Neural crest cell (in vitro differentiated cells): ENCODE results near the gene KHSRP. TPM values are rescaled to one million over a fixed set of nuclear protein-coding genes. Genes with fewer than 3 reads are reported as not detected.

Source experiments
- DNase-seq: peaks from one replicate; pipeline ENCODE4 v3.0.0; 2021; ENCODE audit warnings: low read depth, mixed read lengths, low spot score
- H3K27ac Mint-ChIP-seq: one replicate; pipeline ENCODE4 v1.8.0; 2021; ENCODE audit warnings: mild to moderate bottlenecking, mixed read lengths; ENCODE audit not compliant: unreplicated experiment
- H3K27me3 Mint-ChIP-seq: 2 replicates; pipeline ENCODE4 v1.8.0; 2021; ENCODE audit warnings: low read depth, mild to moderate bottlenecking, mixed read lengths
- H3K36me3 Mint-ChIP-seq: 2 replicates; pipeline ENCODE4 v1.8.0; 2021; ENCODE audit warnings: low read depth, mild to moderate bottlenecking, mixed read lengths
- H3K4me1 Mint-ChIP-seq: 2 replicates; pipeline ENCODE4 v1.8.0; 2021; ENCODE audit warnings: mixed read lengths
- H3K4me3 Mint-ChIP-seq: one replicate; pipeline ENCODE4 v1.8.0; 2021; ENCODE audit warnings: mild to moderate bottlenecking, mixed read lengths
- H3K9me3 Mint-ChIP-seq: 2 replicates; pipeline ENCODE4 v1.8.0; 2021; ENCODE audit warnings: mixed read lengths
- CTCF ChIP-seq: fragments of 200-600 bp; sonication (generic); conservative IDR thresholded peaks from 2 replicates; pipeline ENCODE4 v1.5.0; 2021; ENCODE audit warnings: antibody characterized with exemption, mild to moderate bottlenecking
- total RNA-seq: library from RNA; stranded (reverse); gene quantifications from 2 replicates; pipeline ENCODE4 v1.2.1, GENCODE V29; 2021

Gene KHSRP
- total RNA-seq, 1 donor from 2014 or later = 678 TPM

- Mint-ChIP-seq H3K36me3 (peaks cover 2% of the 10 kb centered on the region), H3K4me3 (no peak overlapping the region)
Observed at GRCh38 chr19:6427131-6427530, 2.5 kb upstream of the KHSRP start.

GRCh38 chr19:6425732-6426620 lies 1.4 kb upstream of the KHSRP start:
- H3K4me1 Mint-ChIP-seq = peaks cover 29% of the 10 kb centered on the region
- H3K36me3 Mint-ChIP-seq = peaks cover 3% of the 10 kb centered on the region

More at GRCh38 chr19:6427131-6427530, 2.5 kb upstream of the KHSRP start:
- DNase-seq = no peak
- Mint-ChIP-seq H3K27me3 (peaks cover 24% of the 10 kb centered on the region), H3K9me3 (peaks cover 2% of the 10 kb centered on the region), H3K4me1 (peaks cover 24% of the 10 kb centered on the region), H3K27ac (no peak overlapping the region)
- no peak for TF ChIP-seq CTCF

GRCh38 chr19:6424939-6425731 lies 524 bp upstream of the KHSRP start:
- DNase-seq = peak; percentile 96
- Mint-ChIP-seq H3K9me3 (peaks cover 2% of the 10 kb centered on the region), H3K4me1 (peaks cover 34% of the 10 kb centered on the region), H3K36me3 (peaks cover 7% of the 10 kb centered on the region), H3K4me3 (peak overlapping the region; percentile 94), H3K27me3 (peaks cover 14% of the 10 kb centered on the region), H3K27ac (no peak overlapping the region)
- TF ChIP-seq CTCF = no peak

More at GRCh38 chr19:6425732-6426620, 1.4 kb upstream of the KHSRP start:
- Mint-ChIP-seq H3K27me3 (peaks cover 20% of the 10 kb centered on the region), H3K27ac (peak overlapping the region; percentile 14), H3K4me3 (peak overlapping the region; percentile 52), H3K9me3 (peaks cover 2% of the 10 kb centered on the region)
- peak; percentile 20 for TF ChIP-seq CTCF
- DNase-seq = no peak

GRCh38 chr19:6423499-6424194 lies 964 bp downstream of the KHSRP start:
- no peak for TF ChIP-seq CTCF
- peak overlapping the region; percentile 97 for H3K4me3 Mint-ChIP-seq
- peaks cover 2% of the 10 kb centered on the region for H3K9me3 Mint-ChIP-seq
- peak; percentile 45 for DNase-seq
- H3K27me3 Mint-ChIP-seq = peaks cover 6% of the 10 kb centered on the region
- H3K4me1 Mint-ChIP-seq = peaks cover 34% of the 10 kb centered on the region
- H3K36me3 Mint-ChIP-seq = peaks cover 7% of the 10 kb centered on the region
- peak overlapping the region; percentile 88 for H3K27ac Mint-ChIP-seq
